GM18502 (cell line): ENCODE measurements around the gene TMED7.
"Not testable (repeated sequence)": the region's sequence is repeated elsewhere in the genome, so short reads cannot be mapped to it uniquely, and the experiment has no call there.

Experiments used
- ATAC-seq: cut with Tn5 transposase; IDR thresholded peaks from one replicate; pipeline ENCODE4 v1.9.1; 2021; ENCODE audit warnings: mild to moderate bottlenecking; ENCODE audit not compliant: unreplicated experiment, poor library complexity

TMED7 gene

DNA sequence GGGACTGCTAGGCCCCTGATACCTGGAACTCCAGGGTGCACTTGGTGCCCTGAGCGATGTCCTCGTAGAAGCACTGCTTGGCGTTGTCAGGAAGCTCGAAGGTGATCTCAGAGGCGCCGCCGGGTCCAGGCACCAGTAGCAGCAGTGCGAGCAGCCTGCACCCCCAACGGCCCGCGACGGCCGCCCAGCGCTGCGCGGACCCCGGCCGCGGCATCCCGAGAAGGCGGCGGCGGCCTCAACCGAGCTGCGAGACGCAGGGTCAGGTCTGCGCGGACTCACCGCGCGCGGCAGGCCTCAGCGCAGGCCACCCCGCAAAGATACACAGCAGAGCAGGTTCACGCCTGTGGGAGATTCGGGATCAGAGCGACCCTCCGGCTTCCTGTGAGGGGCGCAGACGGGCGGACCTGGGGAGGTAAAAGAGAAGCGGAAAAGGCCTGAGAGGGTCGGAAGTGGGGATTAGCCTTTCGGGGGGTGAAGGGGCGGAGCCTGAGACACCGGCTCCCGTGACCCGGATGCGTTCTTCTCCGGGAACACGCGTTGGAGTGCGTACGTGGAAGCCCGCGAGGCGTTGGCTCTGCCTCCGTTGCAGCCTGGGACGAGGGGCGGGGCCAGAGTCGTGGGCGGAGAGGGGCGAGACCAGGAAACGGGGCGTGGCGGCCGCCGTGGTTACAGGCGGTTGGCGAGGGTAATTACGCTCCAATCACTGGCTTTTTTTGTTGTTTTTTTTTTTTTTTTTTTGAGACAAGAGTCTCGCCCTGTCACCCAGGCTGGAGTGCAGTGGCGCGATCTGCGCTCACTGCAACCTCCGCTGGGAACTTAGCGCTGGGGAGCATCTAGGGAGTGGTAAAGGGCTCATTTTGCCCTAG is at the start of gene TMED7:
TMED7 (minus strand) TSS at position 458 of the 866 bp plus-strand sequence; CDS start at position 214, 244 bp downstream.
- ATAC-seq: peak; percentile 91

DNA sequence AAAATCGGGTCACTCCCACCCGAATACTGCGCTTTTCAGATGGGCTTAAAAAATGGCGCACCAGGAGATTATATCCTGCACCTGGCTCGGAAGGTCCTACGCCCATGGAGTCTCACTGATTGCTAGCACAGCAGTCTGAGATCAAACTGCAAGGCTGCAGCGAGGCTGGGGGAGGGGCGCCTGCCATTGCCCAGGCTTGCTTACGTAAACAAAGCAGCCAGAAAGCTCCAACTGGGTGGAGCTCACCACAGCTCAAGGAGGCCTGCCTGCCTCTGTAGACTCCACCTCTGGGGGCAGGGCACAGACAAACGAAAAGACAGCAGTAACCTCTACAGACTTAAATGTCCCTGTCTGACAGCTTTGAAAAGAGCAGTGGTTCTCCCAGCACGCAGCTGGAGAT is 48.9 kb upstream of the TMED7 start:
- not testable (repeated sequence) for ATAC-seq

DNA sequence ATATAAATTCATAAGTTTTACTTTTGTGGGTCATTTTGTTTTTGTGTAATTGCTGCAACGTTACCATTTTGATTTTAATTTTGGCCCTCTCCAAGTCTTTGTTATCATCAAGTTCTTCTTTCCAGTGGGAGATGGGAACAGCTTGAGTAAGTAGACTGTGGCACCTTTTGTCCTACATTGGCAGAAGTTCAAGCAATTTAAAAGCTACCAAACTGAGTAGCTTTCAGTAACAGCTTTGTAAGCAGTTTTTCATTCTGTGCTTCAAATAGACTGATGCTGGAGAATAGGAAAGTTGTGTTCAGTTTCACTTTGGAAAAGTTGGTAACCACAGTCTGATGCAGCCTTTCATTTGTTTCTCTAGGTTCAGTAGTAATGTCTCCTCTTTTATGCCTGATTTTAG is 47.8 kb upstream of the TMED7 start:
- no peak for ATAC-seq

DNA sequence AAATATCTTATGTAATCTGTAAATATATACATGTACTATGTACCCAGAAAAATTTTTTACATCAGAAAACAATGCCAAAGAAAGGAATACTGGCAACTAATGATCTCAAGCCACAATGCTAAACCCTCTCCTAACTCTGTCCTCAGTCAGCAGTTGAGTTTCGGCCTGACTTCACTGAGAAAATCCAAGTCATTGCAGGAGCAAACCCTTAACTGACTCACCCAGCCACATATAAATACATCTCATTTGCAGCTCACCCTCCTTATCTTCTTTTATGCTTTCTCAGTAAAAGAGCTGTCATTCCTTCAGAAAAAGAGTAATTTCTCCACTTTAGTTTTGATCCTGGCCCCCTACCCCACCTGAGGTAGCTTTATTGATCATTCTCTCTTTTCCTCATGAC is 46.1 kb upstream of the TMED7 start:
- no peak for ATAC-seq

DNA sequence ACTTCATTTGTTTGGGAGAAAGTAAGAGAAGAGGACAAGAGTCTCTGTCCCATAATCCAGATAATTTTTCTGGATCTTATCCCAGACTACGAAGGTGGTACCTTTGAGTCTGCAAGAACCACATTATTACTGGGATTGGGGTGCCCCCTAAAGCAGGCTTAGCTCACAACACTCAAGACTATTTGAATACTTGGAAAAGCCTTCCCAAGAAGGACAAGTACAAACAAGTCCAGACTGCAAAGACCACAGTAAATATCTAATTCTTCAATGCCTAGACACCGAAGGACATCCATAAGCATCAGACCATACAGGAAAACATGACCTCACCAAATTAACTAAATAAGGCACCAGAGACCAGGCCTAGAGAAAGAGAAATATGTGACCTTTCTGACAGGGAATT is 40.2 kb upstream of the TMED7 start:
- ATAC-seq: no peak

DNA sequence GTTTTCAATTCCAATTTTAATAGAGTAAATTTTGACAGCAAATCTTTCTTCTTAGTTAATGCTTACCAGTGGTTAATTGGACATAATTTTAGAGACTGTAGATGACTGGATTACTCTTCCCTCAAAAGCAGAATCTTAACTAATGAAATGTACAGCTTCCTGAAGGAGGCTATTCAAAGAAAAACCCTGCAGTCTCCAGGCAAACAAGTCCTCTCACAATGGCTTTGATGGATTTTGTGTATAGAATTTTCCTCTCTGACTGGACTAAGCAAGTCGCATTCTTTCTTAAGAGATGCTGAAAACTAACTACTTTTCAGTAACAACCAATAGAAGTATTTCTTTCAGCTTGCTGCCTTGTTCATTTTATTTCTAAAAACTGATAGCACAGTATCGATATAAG is 35.7 kb upstream of the TMED7 start:
- ATAC-seq: no peak

DNA sequence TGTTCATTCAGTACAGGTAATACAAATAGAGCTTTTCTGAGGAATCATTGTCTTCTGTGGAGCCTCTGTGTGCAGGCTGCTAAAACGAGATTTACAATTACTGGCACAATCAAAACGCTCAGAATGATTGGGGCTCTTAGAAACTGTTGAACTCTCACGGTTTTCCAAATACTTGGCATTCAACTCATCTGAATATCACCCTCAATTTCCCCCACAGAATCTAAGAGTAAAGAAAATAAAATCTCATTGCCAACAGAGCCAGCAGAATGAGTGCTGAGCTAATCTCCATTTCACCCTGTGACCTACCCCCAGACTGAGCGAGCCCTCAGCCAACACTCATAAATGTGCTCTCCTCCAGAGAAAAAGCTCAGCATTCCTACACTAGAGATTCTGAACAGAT is 35.3 kb upstream of the TMED7 start:
- ATAC-seq: no peak

DNA sequence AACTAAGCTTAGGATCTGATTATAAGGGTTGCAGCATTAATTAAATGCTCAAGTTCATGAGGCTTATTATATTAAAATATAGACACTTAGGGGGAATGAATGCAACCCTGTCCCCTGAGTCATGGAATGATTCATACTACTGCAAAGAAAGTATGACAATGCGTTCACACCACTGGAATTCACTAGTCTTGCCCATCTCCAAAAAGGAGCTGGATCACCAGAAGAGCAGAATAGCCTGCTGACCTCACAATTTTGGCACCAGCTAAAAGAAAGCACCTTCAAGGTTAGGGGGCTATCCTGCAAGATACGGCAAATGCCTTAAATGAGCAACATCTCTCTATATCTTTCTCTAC is 32.0 kb upstream of the TMED7 start:
- no peak for ATAC-seq

DNA sequence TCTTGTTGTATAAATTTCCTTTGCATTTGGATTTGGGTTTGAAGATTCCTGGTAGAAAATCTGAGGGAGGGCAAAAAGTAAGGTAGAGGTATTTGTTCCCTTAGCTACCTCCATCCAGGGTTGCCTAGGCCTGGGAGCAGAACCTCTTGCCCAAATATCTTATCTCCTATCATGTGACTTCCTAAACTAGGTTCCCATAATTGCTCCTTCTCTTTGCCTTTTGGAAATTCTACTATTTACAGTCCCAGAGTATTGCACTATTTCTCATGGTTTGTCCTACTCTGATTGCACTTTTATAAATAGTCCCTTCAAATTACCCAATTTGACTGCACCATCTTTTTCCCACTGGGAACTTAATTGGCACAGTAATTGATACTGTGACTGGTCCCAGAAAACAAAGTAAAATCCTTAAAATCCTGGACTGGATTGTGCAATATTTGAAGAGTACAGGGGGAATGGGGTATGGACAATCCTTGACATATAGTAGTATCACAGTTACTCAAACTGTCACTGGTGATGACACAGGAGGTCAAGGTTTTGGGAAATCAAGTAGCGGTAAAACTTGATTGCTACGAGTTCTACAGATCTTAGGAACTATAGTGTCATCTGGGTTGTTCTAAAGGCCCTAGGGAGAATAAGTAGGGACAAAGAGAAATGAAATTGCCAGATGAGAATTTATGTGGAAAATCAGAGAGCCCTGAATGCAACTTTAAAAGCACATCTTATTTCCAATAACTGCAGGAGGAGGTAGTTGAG is 31.5 kb upstream of the TMED7 start:
- no peak for ATAC-seq

DNA sequence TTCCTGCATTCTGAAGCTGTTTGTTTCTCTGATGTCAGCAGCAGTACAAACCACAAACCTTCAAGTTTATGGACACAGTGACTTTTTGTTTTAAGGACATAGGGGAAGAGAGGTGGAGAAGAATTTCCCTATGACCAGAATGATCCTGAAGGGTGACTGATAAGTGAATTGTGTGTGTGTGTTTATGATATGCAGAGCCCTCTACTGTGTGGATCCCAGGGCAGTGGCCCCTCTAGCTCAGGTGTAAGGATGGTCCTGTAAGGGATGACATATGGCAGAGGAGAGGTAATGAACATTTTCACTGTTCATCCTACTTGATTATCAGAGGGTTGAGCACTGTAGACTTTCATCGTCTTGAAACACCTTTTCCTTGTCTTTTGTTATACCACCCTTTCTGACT is 30.6 kb upstream of the TMED7 start:
- no peak for ATAC-seq

DNA sequence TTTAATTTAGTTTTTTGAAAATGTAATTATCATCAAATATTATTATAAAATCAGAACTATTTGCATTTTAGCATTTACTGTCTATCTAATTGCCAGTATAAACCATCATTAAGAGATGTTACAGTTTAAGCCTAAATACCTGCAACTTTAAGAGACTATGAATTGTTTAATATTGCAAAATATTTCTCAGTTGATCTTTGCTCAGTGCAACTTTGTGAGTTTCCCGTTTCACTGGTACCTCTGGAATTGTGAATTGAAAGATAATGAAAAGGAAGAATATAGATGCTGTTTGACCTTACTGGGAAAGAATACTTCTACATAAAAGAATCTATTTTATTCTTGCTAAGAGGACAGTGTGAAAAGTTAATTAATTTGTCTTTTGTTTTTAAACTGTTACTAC is 30.2 kb upstream of the TMED7 start:
- no peak for ATAC-seq

DNA sequence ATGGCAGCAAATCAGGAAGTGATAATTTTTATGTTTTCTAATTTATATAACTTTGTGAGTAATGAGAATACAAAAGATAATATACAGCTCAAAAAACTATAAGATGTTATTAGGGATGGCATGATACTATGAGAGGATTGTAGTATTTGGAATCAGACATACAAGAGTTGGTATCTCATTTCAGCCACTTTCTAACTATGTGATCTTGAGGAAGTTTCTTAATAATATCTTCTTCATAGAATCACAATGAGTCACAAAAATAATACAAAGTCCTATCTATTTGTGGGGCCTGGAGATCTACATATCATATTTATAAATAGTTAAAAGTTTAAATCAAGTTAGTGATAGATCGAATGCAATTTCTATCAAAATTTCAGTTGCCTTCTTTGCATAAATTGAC is 23.7 kb upstream of the TMED7 start:
- no peak for ATAC-seq

DNA sequence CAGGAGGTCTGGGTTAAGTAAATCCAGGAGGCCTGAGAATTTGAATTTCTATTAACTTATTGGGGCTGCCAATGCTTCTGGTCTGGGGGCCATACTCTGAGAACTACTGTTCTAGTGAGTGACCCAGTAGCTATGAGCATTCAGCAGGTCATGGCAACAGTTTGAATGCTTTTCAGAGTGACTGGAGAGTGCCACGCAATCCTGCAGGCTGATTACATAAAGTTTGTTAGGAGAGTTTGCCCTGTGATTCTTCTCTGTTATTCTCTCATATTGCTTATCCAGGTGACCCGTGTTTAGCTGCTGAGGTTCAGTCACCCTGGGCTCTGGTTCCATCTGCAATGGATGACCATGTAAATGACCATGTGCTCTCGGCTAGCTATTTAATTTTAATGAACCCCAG is 22.2 kb upstream of the TMED7 start:
- ATAC-seq: no peak

DNA sequence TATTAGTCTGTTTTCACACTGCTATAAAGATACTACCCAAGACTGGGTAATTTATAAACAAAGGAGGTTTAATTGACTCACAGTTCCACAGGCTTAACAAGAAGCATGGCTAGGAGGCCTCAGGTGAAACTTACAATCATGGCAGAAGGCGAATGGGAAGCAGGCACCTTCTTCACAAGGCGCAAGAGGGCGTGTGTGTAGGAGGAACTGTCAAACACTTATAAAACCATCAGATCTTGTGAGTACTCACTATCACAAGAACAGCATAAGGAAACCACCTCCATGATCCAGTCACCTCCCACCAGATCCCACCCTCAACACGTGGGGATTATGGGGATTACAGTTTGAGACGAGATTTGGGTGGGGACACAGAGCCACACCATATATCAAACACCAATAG is 19.6 kb upstream of the TMED7 start:
- ATAC-seq: not testable (repeated sequence)

DNA sequence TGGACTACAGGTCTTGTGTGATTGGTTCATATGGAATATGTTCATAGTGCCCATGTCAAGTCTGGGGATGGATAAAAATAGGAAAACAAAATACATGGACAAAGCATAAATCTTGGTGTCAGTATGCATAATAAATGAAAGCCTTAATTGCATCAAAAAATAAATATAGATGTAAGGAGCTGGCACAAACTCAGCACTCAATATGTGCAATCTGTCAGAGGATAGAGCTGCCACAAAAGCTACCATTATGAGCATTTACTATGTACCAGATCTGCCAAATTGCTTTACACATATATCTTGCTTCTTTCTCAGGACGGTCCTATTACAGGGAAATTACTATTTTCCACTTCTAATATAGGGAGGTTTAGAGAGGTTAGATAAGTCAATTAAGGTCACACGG is 18.2 kb upstream of the TMED7 start:
- no peak for ATAC-seq

DNA sequence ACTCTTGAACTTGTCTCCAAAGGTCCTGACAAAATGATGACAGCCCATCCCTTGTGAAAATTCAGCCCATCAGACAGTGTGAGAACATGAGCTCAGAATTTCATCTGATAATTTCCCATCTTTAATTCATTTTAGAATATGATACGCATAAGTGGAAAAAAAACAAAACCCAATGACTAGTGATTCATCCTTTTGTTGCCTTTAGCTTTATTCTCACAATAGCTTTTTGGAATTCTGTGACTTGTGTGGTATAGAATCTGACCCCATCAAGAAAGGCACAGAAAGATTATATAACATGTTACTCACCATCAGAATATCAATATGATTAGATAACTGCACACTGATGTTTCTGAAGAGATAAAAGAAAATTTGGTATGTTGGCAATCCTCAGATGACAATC is 16.1 kb upstream of the TMED7 start:
- ATAC-seq: no peak

DNA sequence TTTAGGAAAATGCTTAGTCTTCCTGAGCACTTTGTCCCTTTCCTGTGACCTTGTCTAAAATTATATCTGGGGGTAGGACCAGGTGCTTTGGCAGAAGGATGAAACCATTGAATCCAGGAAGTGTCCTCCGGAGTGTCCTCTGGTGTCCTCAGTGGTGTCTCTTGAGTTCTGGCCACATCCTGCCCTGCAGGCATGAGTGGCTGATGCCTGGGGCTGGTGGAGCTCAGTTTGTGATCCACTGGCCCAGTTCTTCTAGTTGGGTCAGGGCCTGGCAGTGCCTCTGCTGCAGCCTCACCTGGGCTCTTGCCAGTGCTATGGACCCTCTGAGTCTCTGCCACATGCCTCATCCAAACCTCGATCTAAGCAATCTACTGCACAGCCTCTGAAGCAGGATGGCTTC is 14.4 kb upstream of the TMED7 start:
- ATAC-seq: no peak

DNA sequence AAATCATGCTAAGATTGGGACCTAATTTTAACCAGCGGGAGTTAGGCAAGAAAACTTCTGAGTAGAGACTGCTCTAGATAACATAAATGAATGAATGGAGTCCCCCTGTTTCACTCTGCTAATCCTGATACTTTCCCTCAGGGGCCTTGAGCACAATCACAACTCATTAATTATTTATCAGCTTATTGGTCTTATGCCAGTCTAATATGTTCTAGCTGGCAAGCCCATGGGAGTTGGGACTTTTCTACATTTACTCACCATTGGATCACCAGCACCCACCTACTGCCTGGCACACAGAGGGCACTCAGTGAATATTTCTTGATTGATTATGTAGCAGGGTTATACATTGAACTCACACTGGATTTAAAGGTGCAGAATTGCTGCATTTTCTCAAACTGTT is 13.5 kb upstream of the TMED7 start:
- no peak for ATAC-seq

DNA sequence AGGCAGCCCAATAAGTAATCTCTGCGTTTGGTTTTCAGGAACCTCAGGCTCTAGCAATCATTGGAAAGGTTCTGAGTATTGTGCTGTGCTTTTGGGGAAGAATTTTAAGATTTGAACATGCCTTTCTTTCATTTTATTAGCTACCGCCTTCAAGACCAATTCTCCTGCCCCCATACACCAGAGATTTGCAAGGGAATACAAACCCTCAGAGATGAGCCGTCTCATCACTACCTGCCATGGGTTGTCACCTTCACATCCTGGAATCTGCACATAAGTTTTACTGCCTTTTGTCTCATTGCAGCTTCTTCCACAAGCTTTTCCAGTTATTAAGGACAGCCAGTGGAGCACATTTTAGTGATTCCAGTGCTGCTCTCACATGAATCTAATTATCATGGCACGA is 11.7 kb upstream of the TMED7 start:
- no peak for ATAC-seq

DNA sequence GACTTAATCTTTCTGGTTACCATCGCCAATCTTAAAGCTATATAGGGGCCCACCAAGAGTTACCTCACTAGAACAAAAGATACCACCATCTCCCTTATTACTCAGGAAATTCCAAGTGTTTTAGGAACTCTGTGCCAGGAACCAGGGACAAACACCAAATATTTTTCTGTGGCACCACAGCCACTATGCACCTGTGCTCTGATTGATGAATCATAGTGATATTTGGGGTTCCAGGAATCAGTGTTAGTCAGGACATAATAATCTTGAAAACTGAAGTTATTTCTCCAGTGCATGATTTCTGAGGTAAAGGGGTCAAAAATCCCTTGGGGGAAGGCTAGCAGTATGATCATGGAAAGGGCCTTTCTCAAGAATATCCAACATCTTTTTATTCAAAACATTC is 10.2 kb upstream of the TMED7 start:
- no peak for ATAC-seq

DNA sequence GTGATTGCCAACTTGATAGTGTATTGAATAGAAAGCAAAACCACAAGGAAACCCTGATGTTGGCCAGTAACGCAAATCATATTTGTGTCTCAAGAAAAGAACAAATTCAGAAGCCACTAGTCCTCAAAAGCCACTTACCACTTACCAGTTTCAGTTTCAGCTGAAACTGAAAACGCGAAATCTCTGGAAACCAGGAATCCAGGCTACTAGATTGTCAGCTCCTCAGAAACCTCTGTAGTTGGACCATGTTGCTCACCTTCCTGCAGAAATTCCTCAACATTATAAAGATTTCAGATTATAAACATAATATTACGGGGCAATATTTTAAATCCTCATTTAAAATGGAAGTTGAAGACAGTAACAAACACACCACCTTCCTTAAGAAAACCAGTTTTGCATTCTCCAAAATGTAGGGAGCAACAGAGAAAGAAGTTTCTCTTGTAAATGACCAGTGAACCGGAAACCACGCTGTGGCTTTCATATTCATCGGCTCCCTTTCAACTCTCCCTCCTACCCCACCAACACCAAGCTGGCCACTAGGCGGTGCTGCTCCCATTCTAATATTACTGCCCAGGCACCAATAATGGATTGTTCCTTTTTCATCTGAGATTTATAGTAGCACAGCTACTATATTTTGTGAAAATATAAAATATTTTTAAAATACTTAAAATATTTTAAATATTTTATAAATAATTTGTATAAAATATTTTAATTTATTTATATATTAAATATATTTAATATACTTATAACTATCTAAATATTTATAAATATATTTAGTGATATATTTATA is 8.7 kb upstream of the TMED7 start:
- peak; percentile 65 for ATAC-seq
